ENCODE results near the gene PDE7B. TPM values are rescaled to one million over a fixed set of nuclear protein-coding genes. Genes with fewer than 3 reads are reported as not detected.

Gene PDE7B
- polyA plus RNA-seq, 1 of the 3 experiments (the other 2 are of a cell fraction): 1.9 TPM

- no peak for DNase-seq
- CTCF ChIA-PET: interaction anchor here (1.2 kb wide), 1 partner anchor 91 kb away, joined by 3 read pairs; no protein-coding TSS in a partner anchor
- H3K9ac ChIP-seq: no peak overlapping the region
- TF ChIP-seq TEAD4 (IDR thresholded peaks at IDR 0.05; ENCODE audit: borderline replicate concordance, insufficient read depth): no peak
- peak; percentile 35; the same call in 1 of the 2 replicates for TF ChIP-seq JUND (IDR thresholded peaks at IDR 0.05)
- TF ChIP-seq FOXJ3 (CRISPR knock-in tag; IDR thresholded peaks at IDR 0.05): no peak
- no peak for TF ChIP-seq RAD21 (IDR thresholded peaks at IDR 0.05; ENCODE audit: low read length)
- TF ChIP-seq, protein P1, sequence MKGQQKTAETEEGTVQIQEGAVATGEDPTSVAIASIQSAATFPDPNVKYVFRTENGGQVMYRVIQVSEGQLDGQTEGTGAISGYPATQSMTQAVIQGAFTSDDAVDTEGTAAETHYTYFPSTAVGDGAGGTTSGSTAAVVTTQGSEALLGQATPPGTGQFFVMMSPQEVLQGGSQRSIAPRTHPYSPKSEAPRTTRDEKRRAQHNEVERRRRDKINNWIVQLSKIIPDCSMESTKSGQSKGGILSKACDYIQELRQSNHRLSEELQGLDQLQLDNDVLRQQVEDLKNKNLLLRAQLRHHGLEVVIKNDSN (IDR thresholded peaks at IDR 0.05; ENCODE audit: borderline replicate concordance, low read depth): no peak
- TF ChIP-seq EP300 (IDR thresholded peaks at IDR 0.05; ENCODE audit: borderline replicate concordance in 1 of 2, low read depth in 1 of 2, low read length in 1 of 2): peak; percentile 51 to 58
- no peak for TF ChIP-seq GABPA (IDR thresholded peaks at IDR 0.05; ENCODE audit: low read depth)
- TF ChIP-seq, protein P2, sequence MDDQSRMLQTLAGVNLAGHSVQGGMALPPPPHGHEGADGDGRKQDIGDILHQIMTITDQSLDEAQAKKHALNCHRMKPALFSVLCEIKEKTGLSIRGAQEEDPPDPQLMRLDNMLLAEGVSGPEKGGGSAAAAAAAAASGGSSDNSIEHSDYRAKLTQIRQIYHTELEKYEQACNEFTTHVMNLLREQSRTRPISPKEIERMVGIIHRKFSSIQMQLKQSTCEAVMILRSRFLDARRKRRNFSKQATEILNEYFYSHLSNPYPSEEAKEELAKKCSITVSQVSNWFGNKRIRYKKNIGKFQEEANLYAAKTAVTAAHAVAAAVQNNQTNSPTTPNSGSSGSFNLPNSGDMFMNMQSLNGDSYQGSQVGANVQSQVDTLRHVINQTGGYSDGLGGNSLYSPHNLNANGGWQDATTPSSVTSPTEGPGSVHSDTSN (IDR thresholded peaks at IDR 0.05): peak; percentile 72
- TF ChIP-seq, protein P3, sequence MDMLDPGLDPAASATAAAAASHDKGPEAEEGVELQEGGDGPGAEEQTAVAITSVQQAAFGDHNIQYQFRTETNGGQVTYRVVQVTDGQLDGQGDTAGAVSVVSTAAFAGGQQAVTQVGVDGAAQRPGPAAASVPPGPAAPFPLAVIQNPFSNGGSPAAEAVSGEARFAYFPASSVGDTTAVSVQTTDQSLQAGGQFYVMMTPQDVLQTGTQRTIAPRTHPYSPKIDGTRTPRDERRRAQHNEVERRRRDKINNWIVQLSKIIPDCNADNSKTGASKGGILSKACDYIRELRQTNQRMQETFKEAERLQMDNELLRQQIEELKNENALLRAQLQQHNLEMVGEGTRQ (IDR thresholded peaks at IDR 0.05; ENCODE audit: borderline replicate concordance, low read depth, low read length): no peak
- peak; percentile 57; the same call in 1 of the 2 replicates for TF ChIP-seq FOSL2 (IDR thresholded peaks at IDR 0.05; ENCODE audit: borderline replicate concordance, low read depth)
- TF ChIP-seq ELF1 (IDR thresholded peaks at IDR 0.05): no peak
- TF ChIP-seq, protein P4, sequence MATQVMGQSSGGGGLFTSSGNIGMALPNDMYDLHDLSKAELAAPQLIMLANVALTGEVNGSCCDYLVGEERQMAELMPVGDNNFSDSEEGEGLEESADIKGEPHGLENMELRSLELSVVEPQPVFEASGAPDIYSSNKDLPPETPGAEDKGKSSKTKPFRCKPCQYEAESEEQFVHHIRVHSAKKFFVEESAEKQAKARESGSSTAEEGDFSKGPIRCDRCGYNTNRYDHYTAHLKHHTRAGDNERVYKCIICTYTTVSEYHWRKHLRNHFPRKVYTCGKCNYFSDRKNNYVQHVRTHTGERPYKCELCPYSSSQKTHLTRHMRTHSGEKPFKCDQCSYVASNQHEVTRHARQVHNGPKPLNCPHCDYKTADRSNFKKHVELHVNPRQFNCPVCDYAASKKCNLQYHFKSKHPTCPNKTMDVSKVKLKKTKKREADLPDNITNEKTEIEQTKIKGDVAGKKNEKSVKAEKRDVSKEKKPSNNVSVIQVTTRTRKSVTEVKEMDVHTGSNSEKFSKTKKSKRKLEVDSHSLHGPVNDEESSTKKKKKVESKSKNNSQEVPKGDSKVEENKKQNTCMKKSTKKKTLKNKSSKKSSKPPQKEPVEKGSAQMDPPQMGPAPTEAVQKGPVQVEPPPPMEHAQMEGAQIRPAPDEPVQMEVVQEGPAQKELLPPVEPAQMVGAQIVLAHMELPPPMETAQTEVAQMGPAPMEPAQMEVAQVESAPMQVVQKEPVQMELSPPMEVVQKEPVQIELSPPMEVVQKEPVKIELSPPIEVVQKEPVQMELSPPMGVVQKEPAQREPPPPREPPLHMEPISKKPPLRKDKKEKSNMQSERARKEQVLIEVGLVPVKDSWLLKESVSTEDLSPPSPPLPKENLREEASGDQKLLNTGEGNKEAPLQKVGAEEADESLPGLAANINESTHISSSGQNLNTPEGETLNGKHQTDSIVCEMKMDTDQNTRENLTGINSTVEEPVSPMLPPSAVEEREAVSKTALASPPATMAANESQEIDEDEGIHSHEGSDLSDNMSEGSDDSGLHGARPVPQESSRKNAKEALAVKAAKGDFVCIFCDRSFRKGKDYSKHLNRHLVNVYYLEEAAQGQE (IDR thresholded peaks at IDR 0.05; ENCODE audit: low read depth, low read length): no peak
- no peak for TF ChIP-seq MEF2A (IDR thresholded peaks at IDR 0.05; ENCODE audit: borderline replicate concordance, low read depth)
- no peak for TF ChIP-seq NFIC (IDR thresholded peaks at IDR 0.05; ENCODE audit: borderline replicate concordance)
- no peak for TF ChIP-seq FOXM1 (IDR thresholded peaks at IDR 0.05; ENCODE audit: low read depth)
- TF ChIP-seq POLR2AphosphoS5 (IDR thresholded peaks at IDR 0.05; ENCODE audit: low read depth, low read length): no peak
- no peak for TF ChIP-seq MAX (IDR thresholded peaks at IDR 0.05; ENCODE audit: low read depth)
- TF ChIP-seq, protein P5, sequence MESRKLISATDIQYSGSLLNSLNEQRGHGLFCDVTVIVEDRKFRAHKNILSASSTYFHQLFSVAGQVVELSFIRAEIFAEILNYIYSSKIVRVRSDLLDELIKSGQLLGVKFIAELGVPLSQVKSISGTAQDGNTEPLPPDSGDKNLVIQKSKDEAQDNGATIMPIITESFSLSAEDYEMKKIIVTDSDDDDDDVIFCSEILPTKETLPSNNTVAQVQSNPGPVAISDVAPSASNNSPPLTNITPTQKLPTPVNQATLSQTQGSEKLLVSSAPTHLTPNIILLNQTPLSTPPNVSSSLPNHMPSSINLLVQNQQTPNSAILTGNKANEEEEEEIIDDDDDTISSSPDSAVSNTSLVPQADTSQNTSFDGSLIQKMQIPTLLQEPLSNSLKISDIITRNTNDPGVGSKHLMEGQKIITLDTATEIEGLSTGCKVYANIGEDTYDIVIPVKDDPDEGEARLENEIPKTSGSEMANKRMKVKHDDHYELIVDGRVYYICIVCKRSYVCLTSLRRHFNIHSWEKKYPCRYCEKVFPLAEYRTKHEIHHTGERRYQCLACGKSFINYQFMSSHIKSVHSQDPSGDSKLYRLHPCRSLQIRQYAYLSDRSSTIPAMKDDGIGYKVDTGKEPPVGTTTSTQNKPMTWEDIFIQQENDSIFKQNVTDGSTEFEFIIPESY (IDR thresholded peaks at IDR 0.05; ENCODE audit: borderline replicate concordance, low read depth): no peak
- TF ChIP-seq NRF1 (IDR thresholded peaks at IDR 0.05; ENCODE audit: low read depth, low read length): no peak
- no peak for TF ChIP-seq EZH2phosphoT487 (IDR thresholded peaks at IDR 0.05; ENCODE audit: borderline replicate concordance, low read depth)
- TF ChIP-seq RFX5 (IDR thresholded peaks at IDR 0.05; ENCODE audit: low read length): no peak
- TF ChIP-seq IRF3 (IDR thresholded peaks at IDR 0.05; ENCODE audit: low read depth, low read length): no peak
- TF ChIP-seq RCOR1 (IDR thresholded peaks at IDR 0.05; ENCODE audit: low read length): no peak
- TF ChIP-seq YY1 (IDR thresholded peaks at IDR 0.05; ENCODE audit: low read depth): no peak
- TF ChIP-seq TCF12 (IDR thresholded peaks at IDR 0.05): peak; percentile 49
- TF ChIP-seq GATA2 (CRISPR knock-in tag; IDR thresholded peaks at IDR 0.05): no peak
Measured at GRCh38 chr6:136123468-136123867, 272.0 kb downstream of the PDE7B start.

More at GRCh38 chr6:136123468-136123867, 272.0 kb downstream of the PDE7B start:
- H3K9me2 ChIP-seq: no peaks in the 10 kb centered on the region
- H2AFZ ChIP-seq (ENCODE audit: low read depth): no peak overlapping the region
- POLR2A ChIA-PET: no interaction called here
- H3K4me1 ChIP-seq (ENCODE audit: control insufficient read depth in 1 of 2, insufficient read depth in 2 of 2, low read depth in 1 of 2, low read length in 1 of 2): peaks cover 5% of the 10 kb centered on the region in 2 experiments; a peak in 2 of 4 replicates
- H3K4me3 ChIP-seq (ENCODE audit: low read depth in 2 of 2, low read length in 1 of 2): no peak overlapping the region
- H3K27ac ChIP-seq (ENCODE audit: low read depth in 2 of 2, low read length in 1 of 2): peak overlapping the region; percentile 28 to 76; a peak in 3 of 4 replicates
- no peaks in the 10 kb centered on the region for H3K36me3 ChIP-seq (replicated peaks in 1 of 2; ENCODE audit: control insufficient read depth in 1 of 2, insufficient read depth in 2 of 2, low read length in 1 of 2)
- H3K4me2 ChIP-seq: no peak overlapping the region
- H3F3A ChIP-seq (replicated peaks; ENCODE audit: insufficient read depth): peaks cover 4% of the 10 kb centered on the region
- H3K27me3 ChIP-seq (ENCODE audit: insufficient read depth): no peaks in the 10 kb centered on the region
- H3K9me3 ChIP-seq: no peaks in the 10 kb centered on the region
- 31% methylated on average over 1 of the region's 1 CpG for WGBS (ENCODE audit: low lambda C conversion rate)
- no peaks in the 10 kb centered on the region for H4K20me1 ChIP-seq (ENCODE audit: insufficient read depth)
- no peaks in the 10 kb centered on the region for H3K79me2 ChIP-seq (ENCODE audit: insufficient read depth)

Measured in SK-N-SH (cell line).